SK-N-SH (cell line): ENCODE data around the gene RASSF1. TPM values are rescaled to one million over a fixed set of nuclear protein-coding genes. Genes with fewer than 3 reads are reported as not detected.

Experiments
- CTCF ChIA-PET: fragments of 300-600, 350-600 bp; formaldehyde crosslinking; extraction: SDS; loops from one replicate; lab custom pipeline; 2021; lab: Yijun Ruan, JAX
- POLR2A ChIA-PET: fragments of 350-600 bp; sonication (Branson Sonifier 250); formaldehyde crosslinking; extraction: SDS; loops from one replicate; lab custom pipeline; 2020; ENCODE audit warnings: antibody characterized with exemption, inconsistent platforms; lab: Yijun Ruan, JAX
- DNase-seq: peaks from one replicate; pipeline ENCODE4 v3.0.0; 2012
- H2AFZ ChIP-seq: fragments of 200-600 bp; sonication (generic); 2 replicates; pipeline ENCODE4 v1.8.1; 2016; ENCODE audit warnings: antibody characterized with exemption, mild to moderate bottlenecking, low read depth
- H3F3A ChIP-seq: fragments of 200-600 bp; sonication (generic); replicated peaks from 2 replicates; pipeline ENCODE3; 2016; ENCODE audit warnings: antibody characterized with exemption, mild to moderate bottlenecking; ENCODE audit not compliant: insufficient read depth
- H3K27ac ChIP-seq, 2 experiments: fragments of 200-500 bp in 1 of 2; fragments of 200-600 bp in 1 of 2; sonication (Bioruptor generic) in 1 of 2; sonication (generic), shearing (Covaris generic) in 1 of 2; 2 replicates each; pipeline versions ENCODE4 v1.5.1 to v1.6.1; 2014 to 2016; ENCODE audit warnings: low read depth in 2 of 2, inconsistent platforms in 1 of 2, low read length in 1 of 2, mild to moderate bottlenecking in 1 of 2, mixed read lengths in 1 of 2
- H3K27me3 ChIP-seq: fragments of 200-600 bp; sonication (generic), shearing (Covaris generic); 2 replicates; pipeline ENCODE4 v1.6.1; 2016; ENCODE audit warnings: mixed run types; ENCODE audit not compliant: insufficient read depth
- H3K36me3 ChIP-seq, 2 experiments: fragments of 200-500 bp in 1 of 2; fragments of 200-600 bp in 1 of 2; sonication (Bioruptor generic) in 1 of 2; sonication (generic) in 1 of 2; replicated peaks in 1 of 2; 2 replicates each; pipeline versions ENCODE3 to v1.5.1; 2014 to 2016; ENCODE audit warnings: low read length in 1 of 2, mild to moderate bottlenecking in 1 of 2; ENCODE audit not compliant: insufficient read depth in 2 of 2, control insufficient read depth in 1 of 2
- H3K4me1 ChIP-seq, 2 experiments: fragments of 200-500 bp in 1 of 2; fragments of 200-600 bp in 1 of 2; sonication (Bioruptor generic) in 1 of 2; sonication (generic), shearing (Covaris generic) in 1 of 2; 2 replicates each; pipeline versions ENCODE4 v1.5.1 to v1.6.1; 2014 to 2016; ENCODE audit warnings: low read depth in 1 of 2, low read length in 1 of 2, mixed run types in 1 of 2; ENCODE audit not compliant: insufficient read depth in 2 of 2, control insufficient read depth in 1 of 2
- H3K4me2 ChIP-seq: fragments of 200-600 bp; sonication (generic), shearing (Covaris generic); 2 replicates; pipeline ENCODE4 v1.6.1; 2017; ENCODE audit warnings: mixed run types
- H3K4me3 ChIP-seq, 2 experiments: fragments of 200-500 bp in 1 of 2; fragments of 200-600 bp in 1 of 2; sonication (Bioruptor generic) in 1 of 2; sonication (generic), shearing (Covaris generic) in 1 of 2; 2 replicates each; pipeline versions ENCODE4 v1.5.1 to v1.8.1; 2014 to 2016; ENCODE audit warnings: low read depth in 2 of 2, inconsistent platforms in 1 of 2, low read length in 1 of 2, mild to moderate bottlenecking in 1 of 2, mixed read lengths in 1 of 2, moderate library complexity in 1 of 2
- H3K79me2 ChIP-seq: fragments of 200-600 bp; sonication (generic); 2 replicates; pipeline ENCODE4 v1.8.1; 2017; ENCODE audit warnings: mild to moderate bottlenecking; ENCODE audit not compliant: insufficient read depth
- H3K9ac ChIP-seq: fragments of 200-600 bp; sonication (generic); 2 replicates; pipeline ENCODE4 v1.6.1; 2017; ENCODE audit warnings: mixed run types
- H3K9me2 ChIP-seq: fragments of 200-600 bp; sonication (generic); 2 replicates; pipeline ENCODE4 v1.6.1; 2017; ENCODE audit warnings: mixed run types
- H3K9me3 ChIP-seq: fragments of 200-600 bp; sonication (generic); 2 replicates; pipeline ENCODE4 v1.6.1; 2017; ENCODE audit warnings: mixed run types, mild to moderate bottlenecking, moderate library complexity
- H4K20me1 ChIP-seq: fragments of 200-600 bp; sonication (generic); 2 replicates; pipeline ENCODE4 v1.6.1; 2017; ENCODE audit warnings: mild to moderate bottlenecking, mixed run types; ENCODE audit not compliant: insufficient read depth
- FOSL2 ChIP-seq: IDR thresholded peaks from 2 replicates; pipeline ENCODE4 v1.4.0; 2012; ENCODE audit warnings: low read depth, mild to moderate bottlenecking, moderate library complexity, borderline replicate concordance
- FOXJ3 ChIP-seq: sonication (generic); formaldehyde crosslinking; IDR thresholded peaks from 2 replicates; pipeline ENCODE4 v1.5.1; 2020; ENCODE audit warnings: mild to moderate bottlenecking, missing genetic modification reagents
- MEF2A ChIP-seq: IDR thresholded peaks from 2 replicates; pipeline ENCODE4 v1.4.0; 2012; ENCODE audit warnings: low read depth, borderline replicate concordance
- POLR2AphosphoS5 ChIP-seq: IDR thresholded peaks from 2 replicates; pipeline ENCODE4 v1.6.1; 2012; ENCODE audit warnings: low read depth, low read length
- SIN3A ChIP-seq: IDR thresholded peaks from 2 replicates; pipeline ENCODE4 v1.6.1; 2012; ENCODE audit warnings: low read depth, mild to moderate bottlenecking, low read length, moderate library complexity, borderline replicate concordance
- WGBS: methylation state at CpG from one replicate; pipeline ENCODE4 v1.1.6; 2017; ENCODE audit warnings: low lambda C conversion rate; 5-methylcytosine and 5-hydroxymethylcytosine counted together
- polyA plus RNA-seq, 3 experiments: library from polyadenylated mRNA; depleted of rRNA; stranded (reverse); fragments of >200 nt; gene quantifications; 2 replicates each; pipeline ENCODE4 v1.2.3, GENCODE V29; 2012
- TF ChIP-seq, protein P1 (sequence below): IDR thresholded peaks from 2 replicates; pipeline ENCODE4; 2012

The RASSF1 gene
- polyA plus RNA-seq, 1 of the 3 experiments (the other 2 are of a cell fraction): 28.1 TPM

GRCh38 chr3:50323614-50324199 is 16.9 kb downstream of the RASSF1 start:
- POLR2A ChIA-PET: interaction anchor here (1.6 to 1.7 kb wide), 2 partner anchors 13 to 32 kb away, joined by 4 to 6 read pairs; partner anchors contain the start of gene IFRD2
- H3K4me3 ChIP-seq: no peak overlapping the region
- CTCF ChIA-PET: interaction anchor here (0.7 to 6.0 kb wide), 27 partner anchors 9 to 290 kb away, joined by 3 to 60 read pairs (median 4); partner anchors contain the start of genes HYAL1, HYAL3, NAA80 and RASSF1
- H3K9me3 ChIP-seq: no peaks in the 10 kb centered on the region
- peaks cover 8 to 33% of the 10 kb centered on the region in 2 experiments for H3K36me3 ChIP-seq
- no peak overlapping the region for H3K9ac ChIP-seq
- no peak overlapping the region for H3K27ac ChIP-seq
- H3K9me2 ChIP-seq: no peaks in the 10 kb centered on the region
- WGBS: 87% methylated on average over 2 of the region's 5 CpGs
- TF ChIP-seq POLR2AphosphoS5 (0 out of 2 replicates have a peak, but pooled peaks have one; percentile 21), FOXJ3 (no peak), MEF2A (no peak)
- TF ChIP-seq, protein P1, sequence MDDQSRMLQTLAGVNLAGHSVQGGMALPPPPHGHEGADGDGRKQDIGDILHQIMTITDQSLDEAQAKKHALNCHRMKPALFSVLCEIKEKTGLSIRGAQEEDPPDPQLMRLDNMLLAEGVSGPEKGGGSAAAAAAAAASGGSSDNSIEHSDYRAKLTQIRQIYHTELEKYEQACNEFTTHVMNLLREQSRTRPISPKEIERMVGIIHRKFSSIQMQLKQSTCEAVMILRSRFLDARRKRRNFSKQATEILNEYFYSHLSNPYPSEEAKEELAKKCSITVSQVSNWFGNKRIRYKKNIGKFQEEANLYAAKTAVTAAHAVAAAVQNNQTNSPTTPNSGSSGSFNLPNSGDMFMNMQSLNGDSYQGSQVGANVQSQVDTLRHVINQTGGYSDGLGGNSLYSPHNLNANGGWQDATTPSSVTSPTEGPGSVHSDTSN: no peak
- TF ChIP-seq, all 33 proteins: peak for 1
- Histone ChIP-seq H4K20me1 (no peaks in the 10 kb centered on the region), H3F3A (peaks cover 14% of the 10 kb centered on the region), H2AFZ (no peak overlapping the region), H3K4me1 (peaks cover 0 to 44% of the 10 kb centered on the region in 2 experiments; a peak in 2 of 4 replicates), H3K4me2 (no peak overlapping the region), H3K79me2 (peaks cover 45% of the 10 kb centered on the region), H3K27me3 (no peaks in the 10 kb centered on the region)
- DNase-seq: no peak

DNA sequence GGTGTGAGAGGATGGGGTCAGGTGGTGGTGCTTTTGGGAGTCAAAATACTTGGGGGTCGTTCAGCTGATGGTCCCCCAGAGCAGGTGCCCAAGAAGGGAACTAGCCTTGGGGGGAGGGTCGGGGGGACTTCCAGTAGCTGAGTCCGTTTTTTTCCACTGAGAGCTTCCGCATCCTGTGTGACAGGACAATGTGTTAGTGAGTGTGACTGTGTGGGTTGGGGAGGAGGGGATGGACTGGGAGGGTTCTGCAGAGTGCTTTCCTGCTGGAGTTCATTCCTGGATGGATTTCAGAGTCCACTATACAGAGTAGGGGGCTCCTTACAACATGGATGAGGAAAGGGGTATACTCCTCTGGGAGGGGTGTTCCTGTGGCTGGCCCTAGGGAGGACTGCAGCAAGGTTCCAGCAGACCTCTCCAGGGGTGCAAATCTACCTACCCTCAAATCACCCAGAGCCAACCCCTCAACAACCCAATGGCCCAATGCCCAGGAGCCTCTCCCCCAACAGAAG is 17.5 kb downstream of the RASSF1 start:
- 64% methylated on average over 3 of the region's 4 CpGs for WGBS
- H2AFZ ChIP-seq: no peak overlapping the region
- no peaks in the 10 kb centered on the region for H3K9me2 ChIP-seq
- H4K20me1 ChIP-seq: no peaks in the 10 kb centered on the region
- H3K79me2 ChIP-seq: peaks cover 51% of the 10 kb centered on the region
- H3K9ac ChIP-seq: no peak overlapping the region
- H3K4me3 ChIP-seq: no peak overlapping the region
- no peak overlapping the region; a peak in 1 of 4 replicates for H3K27ac ChIP-seq
- no peak for TF ChIP-seq FOSL2
- TF ChIP-seq SIN3A: no peak
- peaks cover 0 to 45% of the 10 kb centered on the region in 2 experiments; a peak in 2 of 4 replicates for H3K4me1 ChIP-seq
- no peak for DNase-seq
- POLR2A ChIA-PET: interaction anchor here (1.6 kb wide), 1 partner anchor 14 kb away, joined by 4 read pairs; no protein-coding TSS in a partner anchor
- no peak overlapping the region for H3K4me2 ChIP-seq
- no peaks in the 10 kb centered on the region for H3K27me3 ChIP-seq
- H3K9me3 ChIP-seq: no peaks in the 10 kb centered on the region
- CTCF ChIA-PET: interaction anchor here (0.7 to 6.0 kb wide), 12 partner anchors 12 to 290 kb away, joined by 3 to 60 read pairs (median 4); partner anchors contain the start of genes HYAL1, HYAL3, IFRD2 and NAA80
- peaks cover 8 to 38% of the 10 kb centered on the region in 2 experiments for H3K36me3 ChIP-seq
- H3F3A ChIP-seq: peaks cover 10% of the 10 kb centered on the region
